ENCODE data around the gene SENP8.

The SENP8 gene

GRCh38 chr15:72169921-72170611, 51.9 kb downstream of the SENP8 start:
- TF ChIP-seq TAF1 (IDR thresholded peaks at IDR 0.05; ENCODE audit: borderline replicate concordance, insufficient read depth, low read length) (no peak), FOXP2 (optimal IDR thresholded peaks at IDR 0.05; ENCODE audit: borderline replicate concordance, extremely low read depth, extremely low read length, insufficient read depth) (no peak), SIN3A (IDR thresholded peaks at IDR 0.05; ENCODE audit: borderline replicate concordance, insufficient read depth, low read length) (no peak), POLR2AphosphoS5 (IDR thresholded peaks at IDR 0.05; ENCODE audit: low read depth, low read length) (no peak), REST (IDR thresholded peaks at IDR 0.05; ENCODE audit: insufficient read depth in 1 of 2, low read depth in 2 of 2, low read length in 2 of 2) (no peak)

GRCh38 chr15:72170691-72171090, 52.5 kb downstream of the SENP8 start:
- no peak for TF ChIP-seq TAF1 (IDR thresholded peaks at IDR 0.05; ENCODE audit: borderline replicate concordance, insufficient read depth, low read length)
- no peak for TF ChIP-seq SIN3A (IDR thresholded peaks at IDR 0.05; ENCODE audit: borderline replicate concordance, insufficient read depth, low read length)
- TF ChIP-seq POLR2AphosphoS5 (IDR thresholded peaks at IDR 0.05; ENCODE audit: low read depth, low read length) = no peak
- TF ChIP-seq REST (IDR thresholded peaks at IDR 0.05; ENCODE audit: insufficient read depth in 1 of 2, low read depth in 2 of 2, low read length in 2 of 2) = no peak
- TF ChIP-seq FOXP2 (optimal IDR thresholded peaks at IDR 0.05; ENCODE audit: borderline replicate concordance, extremely low read depth, extremely low read length, insufficient read depth) = no peak

- no peak for TF ChIP-seq POLR2AphosphoS5 (IDR thresholded peaks at IDR 0.05; ENCODE audit: low read depth, low read length)
- no peak for TF ChIP-seq TAF1 (IDR thresholded peaks at IDR 0.05; ENCODE audit: borderline replicate concordance, insufficient read depth, low read length)
- no peak for TF ChIP-seq SIN3A (IDR thresholded peaks at IDR 0.05; ENCODE audit: borderline replicate concordance, insufficient read depth, low read length)
- TF ChIP-seq REST (IDR thresholded peaks at IDR 0.05; ENCODE audit: insufficient read depth in 1 of 2, low read depth in 2 of 2, low read length in 2 of 2) = no peak
- no peak for TF ChIP-seq FOXP2 (optimal IDR thresholded peaks at IDR 0.05; ENCODE audit: borderline replicate concordance, extremely low read depth, extremely low read length, insufficient read depth)
These were observed 54.6 kb downstream of the SENP8 start for GRCh38 chr15:72172796-72173195.

GRCh38 chr15:72173401-72173800, 55.2 kb downstream of the SENP8 start:
- TF ChIP-seq TAF1 (IDR thresholded peaks at IDR 0.05; ENCODE audit: borderline replicate concordance, insufficient read depth, low read length) (no peak), POLR2AphosphoS5 (IDR thresholded peaks at IDR 0.05; ENCODE audit: low read depth, low read length) (no peak), REST (IDR thresholded peaks at IDR 0.05; ENCODE audit: insufficient read depth in 1 of 2, low read depth in 2 of 2, low read length in 2 of 2) (no peak), SIN3A (IDR thresholded peaks at IDR 0.05; ENCODE audit: borderline replicate concordance, insufficient read depth, low read length) (no peak), FOXP2 (optimal IDR thresholded peaks at IDR 0.05; ENCODE audit: borderline replicate concordance, extremely low read depth, extremely low read length, insufficient read depth) (no peak)

All from PFSK-1 (cell line).